WTC11 (cell line): ENCODE results near the gene ERP44. TPM values are rescaled to one million over a fixed set of nuclear protein-coding genes. Genes with fewer than 3 reads are reported as not detected.

Experiments
- ATAC-seq: fragments of 200-7000 bp; cut with Tn5 transposase; 2 replicates; pipeline ENCODE4 v1.10.0; 2021; ENCODE audit warnings: mild to moderate bottlenecking, moderate library complexity
- CTCF ChIA-PET: fragments of 300-600 bp; sonication (Branson Sonifier 250); formaldehyde crosslinking; loops from one replicate; lab custom pipeline; 2021; ENCODE audit warnings: antibody characterized with exemption; lab: Charles Lee
- POLR2A ChIA-PET: fragments of 350-600 bp; sonication (Branson Sonifier 250); formaldehyde crosslinking; loops from one replicate; lab custom pipeline; 2021; ENCODE audit warnings: antibody characterized with exemption; lab: Charles Lee
- DNase-seq: peaks from one replicate; pipeline ENCODE4 v3.0.0; 2021; ENCODE audit warnings: low spot score
- H3K27ac Mint-ChIP-seq: 2 replicates; pipeline ENCODE4 v1.8.0; 2021; ENCODE audit warnings: mixed read lengths
- H3K27me3 Mint-ChIP-seq: 2 replicates; pipeline ENCODE4 v1.8.0; 2021; ENCODE audit warnings: low read depth, mild to moderate bottlenecking, moderate library complexity, mixed read lengths
- H3K36me3 Mint-ChIP-seq: 2 replicates; pipeline ENCODE4 v1.8.0; 2021; ENCODE audit warnings: mixed read lengths
- H3K4me1 Mint-ChIP-seq: 2 replicates; pipeline ENCODE4 v1.8.0; 2022; ENCODE audit warnings: mixed read lengths
- H3K4me3 Mint-ChIP-seq: 2 replicates; pipeline ENCODE4 v1.8.0; 2021; ENCODE audit warnings: mild to moderate bottlenecking, moderate library complexity, mixed read lengths
- H3K9me3 Mint-ChIP-seq: 2 replicates; pipeline ENCODE4 v1.8.0; 2021; ENCODE audit warnings: mixed read lengths
- CBFB ChIP-seq: sonication (generic); formaldehyde crosslinking; IDR thresholded peaks from 2 replicates; pipeline ENCODE4 v1.8.1; 2022; ENCODE audit warnings: mild to moderate bottlenecking, low read depth, missing genetic modification reagents
- EMX1 ChIP-seq: fragments of 250-450 bp; sonication (Bioruptor Pico); IDR thresholded peaks from 2 replicates; pipeline ENCODE4 v1.8.0; 2021; ENCODE audit warnings: mild to moderate bottlenecking
- MXD4 ChIP-seq: fragments of 250-450 bp; sonication (Bioruptor Pico); IDR thresholded peaks from 2 replicates; pipeline ENCODE4 v1.8.0; 2021; ENCODE audit warnings: mild to moderate bottlenecking, moderate library complexity, borderline replicate concordance
- NFYB ChIP-seq: sonication (generic); formaldehyde crosslinking; conservative IDR thresholded peaks from 2 replicates; pipeline ENCODE4 v1.8.0; 2022; ENCODE audit warnings: low read depth, missing genetic modification reagents
- NR3C1 ChIP-seq: sonication (generic); formaldehyde crosslinking; conservative IDR thresholded peaks from 2 replicates; pipeline ENCODE4 v1.8.1; 2023; ENCODE audit warnings: low read depth, mild to moderate bottlenecking, missing genetic modification reagents
- OVOL2 ChIP-seq: fragments of 250-450 bp; sonication (Bioruptor Pico); IDR thresholded peaks from 2 replicates; pipeline ENCODE4 v1.9.0; 2021; ENCODE audit warnings: mild to moderate bottlenecking, borderline replicate concordance
- PREB ChIP-seq: sonication (generic); formaldehyde crosslinking; IDR thresholded peaks from 2 replicates; pipeline ENCODE4 v1.8.1; 2022; ENCODE audit warnings: mild to moderate bottlenecking, missing genetic modification reagents, moderate library complexity, borderline replicate concordance
- PRRX2 ChIP-seq: fragments of 250-450 bp; sonication (Bioruptor Pico); IDR thresholded peaks from 2 replicates; pipeline ENCODE4 v1.8.0; 2021; ENCODE audit warnings: mild to moderate bottlenecking
- TCF7 ChIP-seq: sonication (generic); formaldehyde crosslinking; IDR thresholded peaks from 2 replicates; pipeline ENCODE4 v1.8.0; 2022; ENCODE audit warnings: mild to moderate bottlenecking, low read depth, missing genetic modification reagents, moderate library complexity
- USF2 ChIP-seq: sonication (generic); formaldehyde crosslinking; IDR thresholded peaks from 2 replicates; pipeline ENCODE4 v1.8.1; 2023; ENCODE audit warnings: mild to moderate bottlenecking, missing genetic modification reagents, moderate library complexity
- ZNF232 ChIP-seq: sonication (generic); formaldehyde crosslinking; IDR thresholded peaks from 2 replicates; pipeline ENCODE4 v1.8.0; 2022; ENCODE audit warnings: mild to moderate bottlenecking, missing genetic modification reagents
- ZNF281 ChIP-seq: sonication (generic); formaldehyde crosslinking; IDR thresholded peaks from 2 replicates; pipeline ENCODE4 v1.8.0; 2023; ENCODE audit warnings: mild to moderate bottlenecking, missing genetic modification reagents
- ZNF423 ChIP-seq: fragments of 250-450 bp; sonication (Bioruptor Pico); IDR thresholded peaks from 2 replicates; pipeline ENCODE4 v2.1.2; 2022; ENCODE audit warnings: mild to moderate bottlenecking, moderate library complexity
- ZNF512 ChIP-seq: sonication (generic); formaldehyde crosslinking; IDR thresholded peaks from 2 replicates; pipeline ENCODE4 v1.8.1; 2022; ENCODE audit warnings: missing genetic modification reagents, borderline replicate concordance
- total RNA-seq: library from RNA; stranded (reverse); gene quantifications from 3 replicates; pipeline ENCODE4 v1.2.3, GENCODE V29; 2021

The ERP44 gene
- total RNA-seq, 1 experiment from 2014 or later: 13.7 TPM

GRCh38 chr9:100033877-100034551, 64.8 kb downstream of the ERP44 start (continued):
- TF ChIP-seq ZNF281 (CRISPR knock-in tag) (no peak), ZNF512 (CRISPR knock-in tag) (no peak), OVOL2 (no peak)

- Mint-ChIP-seq H3K4me3 (no peak overlapping the region), H3K36me3 (peaks cover 23% of the 10 kb centered on the region), H3K4me1 (peaks cover 17% of the 10 kb centered on the region), H3K27me3 (no peaks in the 10 kb centered on the region), H3K27ac (no peak overlapping the region), H3K9me3 (peaks cover 20% of the 10 kb centered on the region)
- CTCF ChIA-PET: no interaction called here
- TF ChIP-seq MXD4 (no peak), EMX1 (CRISPR knock-in tag) (no peak), NFYB (CRISPR knock-in tag) (no peak), PRRX2 (CRISPR knock-in tag) (no peak)
- DNase-seq: no peak
- no peak for ATAC-seq
- POLR2A ChIA-PET: no interaction called here
These were observed 68.3 kb downstream of the ERP44 start for GRCh38 chr9:100030548-100030947.

- POLR2A ChIA-PET: interaction anchor here (0.6 kb wide), 1 partner anchor 192 kb away, joined by 3 read pairs; no protein-coding TSS in a partner anchor
- Mint-ChIP-seq H3K36me3 (peaks cover 23% of the 10 kb centered on the region), H3K4me3 (no peak overlapping the region), H3K4me1 (peaks cover 17% of the 10 kb centered on the region), H3K27ac (no peak overlapping the region), H3K27me3 (no peaks in the 10 kb centered on the region), H3K9me3 (peaks cover 20% of the 10 kb centered on the region)
- DNase-seq: no peak
- CTCF ChIA-PET: no interaction called here
- ATAC-seq: no peak
- TF ChIP-seq ZNF232 (no peak), NR3C1 (no peak), ZNF423 (CRISPR knock-in tag) (no peak), CBFB (no peak), TCF7 (CRISPR knock-in tag) (no peak), PREB (CRISPR knock-in tag) (no peak), USF2 (no peak), NFYB (CRISPR knock-in tag) (no peak)
These were observed 69.5 kb downstream of the ERP44 start for GRCh38 chr9:100029251-100029650.
